Parathyroid adenoma (tissue), 2 donors: ENCODE measurements around the gene CTU1.

ENCODE experiments used
- H2AFZ ChIP-seq: fragments of 300-600 bp; sonication (generic); one replicate; pipeline ENCODE4 v1.7.0; 2017; ENCODE audit warnings: antibody characterized with exemption, mild to moderate bottlenecking
- H3K27ac ChIP-seq: fragments of 300-600 bp; sonication (generic); one replicate; pipeline ENCODE4 v1.7.0; 2017
- H3K27me3 ChIP-seq: fragments of 300-600 bp; sonication (generic); one replicate; pipeline ENCODE4 v1.7.0; 2017; ENCODE audit warnings: low read length; ENCODE audit not compliant: control insufficient read depth, insufficient read depth
- H3K36me3 ChIP-seq: fragments of 300-600 bp; sonication (generic); one replicate; pipeline ENCODE4 v1.7.0; 2017; ENCODE audit warnings: low read length; ENCODE audit not compliant: control insufficient read depth, insufficient read depth
- H3K4me1 ChIP-seq: fragments of 300-600 bp; sonication (generic); one replicate; pipeline ENCODE4 v1.7.0; 2017; ENCODE audit warnings: control low read depth
- H3K4me2 ChIP-seq: fragments of 300-600 bp; sonication (generic); one replicate; pipeline ENCODE4 v1.7.0; 2017; ENCODE audit warnings: low read length
- H3K4me3 ChIP-seq: fragments of 300-600 bp; sonication (generic); one replicate; pipeline ENCODE4 v1.7.0; 2017; ENCODE audit warnings: low read depth, low read length
- H3K79me2 ChIP-seq: fragments of 300-600 bp; sonication (generic); one replicate; pipeline ENCODE4 v1.7.0; 2017; ENCODE audit warnings: control low read depth
- H3K9ac ChIP-seq: fragments of 300-600 bp; sonication (generic); one replicate; pipeline ENCODE4 v1.7.0; 2017; ENCODE audit warnings: mild to moderate bottlenecking
- H3K9me3 ChIP-seq: fragments of 300-600 bp; sonication (generic); one replicate; pipeline ENCODE4 v1.7.0; 2017; ENCODE audit warnings: low read length; ENCODE audit not compliant: control insufficient read depth
- CTCF ChIP-seq: fragments of 300-600 bp; sonication (generic); IDR thresholded peaks from one replicate; pipeline ENCODE4 v1.7.0; 2017; ENCODE audit warnings: antibody characterized with exemption, mild to moderate bottlenecking
- donor health status: primary hyperparathyroidism.

The CTU1 gene

GRCh38 chr19:51082611-51083010, 25.6 kb downstream of the CTU1 start, which contains the start of gene KLK14:
TSS of gene KLK14 (minus strand) at chr19:51082887. CDS start at chr19:51082614, 273 bp downstream.
- Histone ChIP-seq H3K79me2 (no peaks in the 10 kb centered on the region), H3K27ac (no peak within 1 kb of the TSS), H3K4me1 (no peaks in the 10 kb centered on the region), H3K9ac (no peak within 1 kb of the TSS), H3K9me3 (no peaks in the 10 kb centered on the region), H2AFZ (no peak within 1 kb of the TSS), H3K4me2 (no peak within 1 kb of the TSS), H3K27me3 (no peaks in the 10 kb centered on the region), H3K4me3 (no peak within 1 kb of the TSS), H3K36me3 (no peaks in the 10 kb centered on the region)
- no peak for TF ChIP-seq CTCF

GRCh38 chr19:51081476-51081875, 26.7 kb downstream of the CTU1 start:
- Histone ChIP-seq H2AFZ (no peak overlapping the region), H3K79me2 (no peaks in the 10 kb centered on the region), H3K9ac (no peak overlapping the region), H3K4me1 (no peaks in the 10 kb centered on the region), H3K4me2 (no peak overlapping the region), H3K36me3 (no peaks in the 10 kb centered on the region), H3K4me3 (no peak overlapping the region), H3K27ac (no peak overlapping the region), H3K27me3 (no peaks in the 10 kb centered on the region), H3K9me3 (no peaks in the 10 kb centered on the region)
- no peak for TF ChIP-seq CTCF

- Histone ChIP-seq H3K9ac (no peak overlapping the region), H2AFZ (no peak overlapping the region), H3K27me3 (no peaks in the 10 kb centered on the region), H3K27ac (no peak overlapping the region), H3K9me3 (no peaks in the 10 kb centered on the region), H3K79me2 (no peaks in the 10 kb centered on the region), H3K4me1 (no peaks in the 10 kb centered on the region), H3K36me3 (no peaks in the 10 kb centered on the region), H3K4me2 (no peak overlapping the region), H3K4me3 (no peak overlapping the region)
- TF ChIP-seq CTCF = no peak
Measured at GRCh38 chr19:51079481-51080110, 28.6 kb downstream of the CTU1 start.

GRCh38 chr19:51078731-51079130, 29.5 kb downstream of the CTU1 start:
- Histone ChIP-seq H3K36me3 (no peaks in the 10 kb centered on the region), H3K9ac (no peak overlapping the region), H3K4me1 (no peaks in the 10 kb centered on the region), H3K4me3 (no peak overlapping the region), H3K27me3 (no peaks in the 10 kb centered on the region), H3K9me3 (no peaks in the 10 kb centered on the region), H2AFZ (no peak overlapping the region), H3K4me2 (no peak overlapping the region), H3K27ac (no peak overlapping the region), H3K79me2 (no peaks in the 10 kb centered on the region)
- no peak for TF ChIP-seq CTCF

GRCh38 chr19:51078104-51078503, 30.1 kb downstream of the CTU1 start:
- no peak overlapping the region for H3K9ac ChIP-seq
- no peaks in the 10 kb centered on the region for H3K9me3 ChIP-seq
- no peaks in the 10 kb centered on the region for H3K36me3 ChIP-seq
- H3K4me2 ChIP-seq = no peak overlapping the region
- H3K79me2 ChIP-seq = no peaks in the 10 kb centered on the region
- no peak overlapping the region for H2AFZ ChIP-seq
- no peak for TF ChIP-seq CTCF
- H3K4me3 ChIP-seq = no peak overlapping the region
- no peaks in the 10 kb centered on the region for H3K4me1 ChIP-seq
- H3K27me3 ChIP-seq = no peaks in the 10 kb centered on the region
- H3K27ac ChIP-seq = no peak overlapping the region
